ENCODE results near the gene WDR62.

WDR62 gene

GRCh38 chr19:36099166-36099785, 44.6 kb downstream of the WDR62 start:
- H4K5ac ChIP-seq (ENCODE audit: low read length): no peak overlapping the region
- no peak overlapping the region for H2BK15ac ChIP-seq (replicated peaks; ENCODE audit: low read depth)
- no peak overlapping the region for H2BK120ac ChIP-seq (ENCODE audit: low read depth, low read length)
- no peaks in the 10 kb centered on the region for H3K79me1 ChIP-seq (ENCODE audit: low read length)
- H3K79me2 ChIP-seq (ENCODE audit: control insufficient read depth, insufficient read depth, low read length): no peaks in the 10 kb centered on the region
- H4K8ac ChIP-seq (ENCODE audit: low read depth, low read length): no peak overlapping the region
- no CpG with 5 or more reads among the region's 19 CpGs for WGBS (ENCODE audit: extremely low coverage, insufficient coverage, low lambda C conversion rate)
- H3K27ac ChIP-seq (ENCODE audit: low read depth, low read length): no peak overlapping the region
- H3K4me3 ChIP-seq (ENCODE audit: low read length): no peak overlapping the region
- no peak overlapping the region for H3K56ac ChIP-seq (ENCODE audit: low read length)
- DNase-seq: no peak
- no peak overlapping the region for H3K4me2 ChIP-seq (ENCODE audit: low read length)
- no peak overlapping the region for H3K4ac ChIP-seq (ENCODE audit: low read depth, low read length)
- H3K18ac ChIP-seq (ENCODE audit: low read length): no peak overlapping the region
- H3K9ac ChIP-seq (ENCODE audit: low read length): no peak overlapping the region
- no peaks in the 10 kb centered on the region for H3K27me3 ChIP-seq (ENCODE audit: insufficient read depth, low read length, poor library complexity)
- H3K36me3 ChIP-seq (ENCODE audit: control insufficient read depth, insufficient read depth, low read length): peaks cover 6% of the 10 kb centered on the region
- H2BK5ac ChIP-seq (ENCODE audit: low read length): no peak overlapping the region
- H3K4me1 ChIP-seq (ENCODE audit: control insufficient read depth, low read depth, low read length): no peaks in the 10 kb centered on the region
- H2AK5ac ChIP-seq (ENCODE audit: low read length): no peak overlapping the region
- no peak overlapping the region for H3K23ac ChIP-seq (ENCODE audit: low read length)

GRCh38 chr19:36100476-36100875, 45.8 kb downstream of the WDR62 start:
- H2BK5ac ChIP-seq (ENCODE audit: low read length): no peak overlapping the region
- H3K4me3 ChIP-seq (ENCODE audit: low read length): no peak overlapping the region
- H3K27me3 ChIP-seq (ENCODE audit: insufficient read depth, low read length, poor library complexity): no peaks in the 10 kb centered on the region
- no peak overlapping the region for H3K4me2 ChIP-seq (ENCODE audit: low read length)
- H2BK120ac ChIP-seq (ENCODE audit: low read depth, low read length): no peak overlapping the region
- H4K8ac ChIP-seq (ENCODE audit: low read depth, low read length): no peak overlapping the region
- H3K18ac ChIP-seq (ENCODE audit: low read length): no peak overlapping the region
- no peak overlapping the region for H3K23ac ChIP-seq (ENCODE audit: low read length)
- DNase-seq: no peak
- H2AK5ac ChIP-seq (ENCODE audit: low read length): no peak overlapping the region
- H3K27ac ChIP-seq (ENCODE audit: low read depth, low read length): no peak overlapping the region
- H3K4ac ChIP-seq (ENCODE audit: low read depth, low read length): no peak overlapping the region
- no peaks in the 10 kb centered on the region for H3K79me2 ChIP-seq (ENCODE audit: control insufficient read depth, insufficient read depth, low read length)
- no peaks in the 10 kb centered on the region for H3K4me1 ChIP-seq (ENCODE audit: control insufficient read depth, low read depth, low read length)
- no peak overlapping the region for H4K5ac ChIP-seq (ENCODE audit: low read length)
- no peak overlapping the region for H3K56ac ChIP-seq (ENCODE audit: low read length)
- peaks cover 6% of the 10 kb centered on the region for H3K36me3 ChIP-seq (ENCODE audit: control insufficient read depth, insufficient read depth, low read length)
- WGBS (ENCODE audit: extremely low coverage, insufficient coverage, low lambda C conversion rate): no CpG with 5 or more reads among the region's 5 CpGs
- no peak overlapping the region for H2BK15ac ChIP-seq (replicated peaks; ENCODE audit: low read depth)
- no peaks in the 10 kb centered on the region for H3K79me1 ChIP-seq (ENCODE audit: low read length)
- H3K9ac ChIP-seq (ENCODE audit: low read length): no peak overlapping the region

GRCh38 chr19:36101550-36102327, 47.0 kb downstream of the WDR62 start:
- H2BK5ac ChIP-seq (ENCODE audit: low read length): no peak overlapping the region
- H3K79me1 ChIP-seq (ENCODE audit: low read length): no peaks in the 10 kb centered on the region
- WGBS (ENCODE audit: extremely low coverage, insufficient coverage, low lambda C conversion rate): no CpG with 5 or more reads among the region's 27 CpGs
- H3K18ac ChIP-seq (ENCODE audit: low read length): no peak overlapping the region
- no peak overlapping the region for H3K4ac ChIP-seq (ENCODE audit: low read depth, low read length)
- no peak overlapping the region for H4K8ac ChIP-seq (ENCODE audit: low read depth, low read length)
- no peak overlapping the region for H3K23ac ChIP-seq (ENCODE audit: low read length)
- H3K27me3 ChIP-seq (ENCODE audit: insufficient read depth, low read length, poor library complexity): no peaks in the 10 kb centered on the region
- no peak overlapping the region for H3K56ac ChIP-seq (ENCODE audit: low read length)
- H3K4me3 ChIP-seq (ENCODE audit: low read length): no peak overlapping the region
- H3K4me2 ChIP-seq (ENCODE audit: low read length): no peak overlapping the region
- H3K27ac ChIP-seq (ENCODE audit: low read depth, low read length): no peak overlapping the region
- no peaks in the 10 kb centered on the region for H3K79me2 ChIP-seq (ENCODE audit: control insufficient read depth, insufficient read depth, low read length)
- H4K5ac ChIP-seq (ENCODE audit: low read length): no peak overlapping the region
- no peak overlapping the region for H2BK120ac ChIP-seq (ENCODE audit: low read depth, low read length)
- H3K9ac ChIP-seq (ENCODE audit: low read length): no peak overlapping the region
- no peaks in the 10 kb centered on the region for H3K4me1 ChIP-seq (ENCODE audit: control insufficient read depth, low read depth, low read length)
- H2BK15ac ChIP-seq (replicated peaks; ENCODE audit: low read depth): no peak overlapping the region
- no peak for DNase-seq
- H3K36me3 ChIP-seq (ENCODE audit: control insufficient read depth, insufficient read depth, low read length): peaks cover 6% of the 10 kb centered on the region
- no peak overlapping the region for H2AK5ac ChIP-seq (ENCODE audit: low read length)

- H3K27ac ChIP-seq (ENCODE audit: low read depth, low read length): no peak overlapping the region
- no CpG with 5 or more reads among the region's 24 CpGs for WGBS (ENCODE audit: extremely low coverage, insufficient coverage, low lambda C conversion rate)
- H2AK5ac ChIP-seq (ENCODE audit: low read length): no peak overlapping the region
- no peak overlapping the region for H3K23ac ChIP-seq (ENCODE audit: low read length)
- no peak overlapping the region for H3K4ac ChIP-seq (ENCODE audit: low read depth, low read length)
- H3K79me2 ChIP-seq (ENCODE audit: control insufficient read depth, insufficient read depth, low read length): no peaks in the 10 kb centered on the region
- no peak overlapping the region for H2BK5ac ChIP-seq (ENCODE audit: low read length)
- H3K18ac ChIP-seq (ENCODE audit: low read length): no peak overlapping the region
- H3K4me3 ChIP-seq (ENCODE audit: low read length): no peak overlapping the region
- no peak overlapping the region for H3K9ac ChIP-seq (ENCODE audit: low read length)
- H4K8ac ChIP-seq (ENCODE audit: low read depth, low read length): no peak overlapping the region
- H3K79me1 ChIP-seq (ENCODE audit: low read length): no peaks in the 10 kb centered on the region
- DNase-seq: no peak
- H3K4me1 ChIP-seq (ENCODE audit: control insufficient read depth, low read depth, low read length): no peaks in the 10 kb centered on the region
- H2BK15ac ChIP-seq (replicated peaks; ENCODE audit: low read depth): no peak overlapping the region
- H4K5ac ChIP-seq (ENCODE audit: low read length): no peak overlapping the region
- H3K4me2 ChIP-seq (ENCODE audit: low read length): no peak overlapping the region
- no peak overlapping the region for H3K56ac ChIP-seq (ENCODE audit: low read length)
- H3K36me3 ChIP-seq (ENCODE audit: control insufficient read depth, insufficient read depth, low read length): peaks cover 6% of the 10 kb centered on the region
- no peaks in the 10 kb centered on the region for H3K27me3 ChIP-seq (ENCODE audit: insufficient read depth, low read length, poor library complexity)
- no peak overlapping the region for H2BK120ac ChIP-seq (ENCODE audit: low read depth, low read length)
These were observed 48.4 kb downstream of the WDR62 start for GRCh38 chr19:36103040-36103626.

GRCh38 chr19:36103842-36104552, 49.3 kb downstream of the WDR62 start:
- no CpG with 5 or more reads among the region's 12 CpGs for WGBS (ENCODE audit: extremely low coverage, insufficient coverage, low lambda C conversion rate)
- Histone ChIP-seq H3K36me3 (ENCODE audit: control insufficient read depth, insufficient read depth, low read length) (peaks cover 6% of the 10 kb centered on the region), H2BK15ac (replicated peaks; ENCODE audit: low read depth) (no peak overlapping the region), H3K27me3 (ENCODE audit: insufficient read depth, low read length, poor library complexity) (no peaks in the 10 kb centered on the region), H4K8ac (ENCODE audit: low read depth, low read length) (no peak overlapping the region), H2AK5ac (ENCODE audit: low read length) (no peak overlapping the region), H3K4me1 (ENCODE audit: control insufficient read depth, low read depth, low read length) (no peaks in the 10 kb centered on the region), H3K23ac (ENCODE audit: low read length) (no peak overlapping the region), H3K18ac (ENCODE audit: low read length) (no peak overlapping the region), H3K56ac (ENCODE audit: low read length) (no peak overlapping the region), H3K79me1 (ENCODE audit: low read length) (no peaks in the 10 kb centered on the region), H3K4ac (ENCODE audit: low read depth, low read length) (no peak overlapping the region), H3K4me3 (ENCODE audit: low read length) (no peak overlapping the region), H3K4me2 (ENCODE audit: low read length) (no peak overlapping the region), H3K27ac (ENCODE audit: low read depth, low read length) (no peak overlapping the region), H4K5ac (ENCODE audit: low read length) (no peak overlapping the region), H3K79me2 (ENCODE audit: control insufficient read depth, insufficient read depth, low read length) (no peaks in the 10 kb centered on the region), H3K9ac (ENCODE audit: low read length) (no peak overlapping the region), H2BK120ac (ENCODE audit: low read depth, low read length) (no peak overlapping the region), H2BK5ac (ENCODE audit: low read length) (no peak overlapping the region)
- no peak for DNase-seq

Measured in mesendoderm (in vitro differentiated cells).